Mesenchymal stem cell (in vitro differentiated cells and primary cell): ENCODE data around the gene ADGB.

Experiments
- DNase-seq: peaks from one replicate; pipeline ENCODE4 v3.0.0-alpha.2; 2013
- H2AFZ ChIP-seq: one replicate; pipeline ENCODE4 v1.6.1; 2013; ENCODE audit warnings: low read depth, mild to moderate bottlenecking, control low read depth, inconsistent platforms, low read length, moderate library complexity
- H2AK5ac ChIP-seq: 2 replicates; pipeline ENCODE4 v1.6.1; 2013; ENCODE audit warnings: low read length, moderate library complexity, mild to moderate bottlenecking, inconsistent platforms; ENCODE audit not compliant: severe bottlenecking
- H2BK120ac ChIP-seq: one replicate; pipeline ENCODE4 v1.6.1; 2013; ENCODE audit warnings: low read depth, mild to moderate bottlenecking, inconsistent platforms, low read length, moderate library complexity
- H2BK12ac ChIP-seq, 2 experiments: one replicate each; pipeline ENCODE4 v1.6.1; 2013; ENCODE audit warnings: inconsistent platforms in 2 of 2, low read length in 2 of 2, mild to moderate bottlenecking in 2 of 2, moderate library complexity in 2 of 2, control low read depth in 1 of 2
- H2BK15ac ChIP-seq: one replicate; pipeline ENCODE4 v1.6.1; 2013; ENCODE audit warnings: mild to moderate bottlenecking, low read depth, inconsistent platforms; ENCODE audit not compliant: poor library complexity, severe bottlenecking
- H2BK5ac ChIP-seq: 2 replicates; pipeline ENCODE4 v1.6.1; 2013; ENCODE audit warnings: low read depth, mild to moderate bottlenecking, low read length, control low read depth, inconsistent platforms; ENCODE audit not compliant: poor library complexity, severe bottlenecking
- H3K14ac ChIP-seq, 2 experiments: one replicate each; pipeline ENCODE4 v1.6.1; 2013; ENCODE audit warnings: inconsistent platforms in 2 of 2, low read length in 2 of 2, control low read depth in 1 of 2, mild to moderate bottlenecking in 1 of 2, moderate library complexity in 1 of 2
- H3K18ac ChIP-seq, 2 experiments: one replicate each; pipeline ENCODE4 v1.6.1; 2013; ENCODE audit warnings: inconsistent platforms in 2 of 2, low read length in 2 of 2, control low read depth in 1 of 2, low read depth in 1 of 2, mild to moderate bottlenecking in 1 of 2
- H3K23ac ChIP-seq, 2 experiments: one replicate each; pipeline ENCODE4 v1.6.1; 2013; ENCODE audit warnings: inconsistent platforms in 2 of 2, low read length in 2 of 2, mild to moderate bottlenecking in 2 of 2, moderate library complexity in 2 of 2, control low read depth in 1 of 2
- H3K27ac ChIP-seq: 2 replicates; pipeline ENCODE4 v1.5.1; 2013; ENCODE audit warnings: mild to moderate bottlenecking, moderate library complexity, low read length, control low read depth, inconsistent platforms; ENCODE audit not compliant: poor library complexity, severe bottlenecking
- H3K27me3 ChIP-seq, 2 experiments: 2 replicates each; pipeline versions ENCODE4 v1.6.1 to v1.7.0; 2013; ENCODE audit warnings: low read length in 2 of 2, mild to moderate bottlenecking in 2 of 2, moderate library complexity in 2 of 2, control low read depth in 1 of 2, inconsistent platforms in 1 of 2; ENCODE audit not compliant: control insufficient read depth in 1 of 2, insufficient read depth in 1 of 2
- H3K36me3 ChIP-seq, 2 experiments: 2 replicates each; pipeline versions ENCODE4 v1.6.1 to v1.7.0; 2013; ENCODE audit warnings: low read length in 2 of 2, control low read depth in 1 of 2, inconsistent platforms in 1 of 2, low read depth in 1 of 2, mild to moderate bottlenecking in 1 of 2; ENCODE audit not compliant: insufficient read depth in 2 of 2, control insufficient read depth in 1 of 2
- H3K4ac ChIP-seq, 2 experiments: one replicate each; pipeline ENCODE4 v1.6.1; 2013; ENCODE audit warnings: inconsistent platforms in 2 of 2, low read length in 2 of 2, mild to moderate bottlenecking in 2 of 2, moderate library complexity in 2 of 2, control low read depth in 1 of 2, low read depth in 1 of 2
- H3K4me1 ChIP-seq: 2 replicates; pipeline ENCODE4 v1.6.1; 2013; ENCODE audit warnings: low read depth, low read length, control low read depth; ENCODE audit not compliant: control insufficient read depth, insufficient read depth
- H3K4me2 ChIP-seq: 2 replicates; pipeline ENCODE4 v1.6.1; 2013; ENCODE audit warnings: low read length, mild to moderate bottlenecking, inconsistent platforms; ENCODE audit not compliant: poor library complexity, severe bottlenecking
- H3K4me3 ChIP-seq, 2 experiments: 2 replicates each; pipeline versions ENCODE4 v1.5.1 to v1.7.0; 2013; ENCODE audit warnings: low read length in 2 of 2, mild to moderate bottlenecking in 2 of 2, control low read depth in 1 of 2, low read depth in 1 of 2; ENCODE audit not compliant: insufficient read depth in 1 of 2
- H3K79me1 ChIP-seq: replicated peaks from 2 replicates; pipeline ENCODE4 v1.6.1; 2013; ENCODE audit warnings: mild to moderate bottlenecking, control low read depth, low read length, inconsistent platforms; ENCODE audit not compliant: poor library complexity, severe bottlenecking
- H3K9ac ChIP-seq: 2 replicates; pipeline ENCODE4 v1.7.0; 2013; ENCODE audit warnings: mild to moderate bottlenecking, low read length, moderate library complexity
- H3K9me3 ChIP-seq: 2 replicates; pipeline ENCODE4 v1.7.0; 2013; ENCODE audit warnings: mild to moderate bottlenecking, low read length; ENCODE audit not compliant: control insufficient read depth
- H4K8ac ChIP-seq: one replicate; pipeline ENCODE4 v1.6.1; 2013; ENCODE audit warnings: inconsistent platforms, mild to moderate bottlenecking, low read length, moderate library complexity
- H4K91ac ChIP-seq: one replicate; pipeline ENCODE4 v1.6.1; 2013; ENCODE audit warnings: mild to moderate bottlenecking, low read length, inconsistent platforms
- WGBS: methylation state at CpG from one replicate; pipeline ENCODE4 v1.1.7; 2013; ENCODE audit warnings: mixed read lengths; 5-methylcytosine and 5-hydroxymethylcytosine counted together

ADGB gene

GRCh38 chr6:146587459-146587858 lies 11.3 kb upstream of the ADGB start:
- Histone ChIP-seq H4K8ac (no peak overlapping the region), H2AFZ (no peak overlapping the region), H3K4me3 (no peak overlapping the region), H3K9ac (no peak overlapping the region), H2BK12ac (no peak overlapping the region), H2BK120ac (no peak overlapping the region), H3K27me3 (no peaks in the 10 kb centered on the region), H3K79me1 (no peaks in the 10 kb centered on the region), H3K23ac (no peak overlapping the region), H4K91ac (no peak overlapping the region), H2BK15ac (no peak overlapping the region), H3K14ac (peak overlapping the region in 1 of 2 experiments; percentile 41), H3K18ac (no peak overlapping the region), H3K36me3 (no peaks in the 10 kb centered on the region), H2BK5ac (no peak overlapping the region), H3K4me2 (no peak overlapping the region), H3K4me1 (no peaks in the 10 kb centered on the region), H3K9me3 (no peaks in the 10 kb centered on the region), H2AK5ac (no peak overlapping the region), H3K27ac (no peak overlapping the region), H3K4ac (no peak overlapping the region)
- WGBS: 90% methylated on average over 1 of the region's 1 CpG
- DNase-seq: no peak

- H2BK120ac ChIP-seq: no peak overlapping the region
- no peak overlapping the region for H3K4me3 ChIP-seq
Measured at GRCh38 chr6:146590492-146590891, 8.3 kb upstream of the ADGB start.

GRCh38 chr6:146592451-146592850 lies 6.3 kb upstream of the ADGB start:
- Histone ChIP-seq H2BK12ac (no peak overlapping the region), H3K23ac (no peak overlapping the region), H3K9ac (no peak overlapping the region), H3K36me3 (no peaks in the 10 kb centered on the region), H2BK5ac (no peak overlapping the region), H4K8ac (no peak overlapping the region), H2BK15ac (no peak overlapping the region), H3K14ac (no peak overlapping the region), H3K9me3 (no peaks in the 10 kb centered on the region), H3K79me1 (no peaks in the 10 kb centered on the region), H3K27me3 (no peaks in the 10 kb centered on the region), H3K18ac (no peak overlapping the region), H3K27ac (no peak overlapping the region), H4K91ac (no peak overlapping the region), H3K4me3 (no peak overlapping the region), H3K4me1 (peaks cover 2% of the 10 kb centered on the region), H3K4me2 (no peak overlapping the region), H2AFZ (no peak overlapping the region), H3K4ac (no peak overlapping the region), H2BK120ac (no peak overlapping the region), H2AK5ac (no peak overlapping the region)
- no peak for DNase-seq

More at GRCh38 chr6:146590492-146590891, 8.3 kb upstream of the ADGB start:
- Histone ChIP-seq H3K9ac (no peak overlapping the region), H3K9me3 (no peaks in the 10 kb centered on the region), H2AK5ac (no peak overlapping the region), H2AFZ (no peak overlapping the region), H3K4me1 (no peaks in the 10 kb centered on the region), H3K27me3 (no peaks in the 10 kb centered on the region), H4K91ac (no peak overlapping the region), H3K4me2 (no peak overlapping the region), H3K23ac (no peak overlapping the region), H2BK15ac (no peak overlapping the region), H3K36me3 (no peaks in the 10 kb centered on the region), H3K79me1 (no peaks in the 10 kb centered on the region), H2BK12ac (no peak overlapping the region), H3K18ac (no peak overlapping the region), H3K4ac (no peak overlapping the region), H2BK5ac (no peak overlapping the region), H4K8ac (no peak overlapping the region), H3K27ac (no peak overlapping the region), H3K14ac (no peak overlapping the region)
- DNase-seq: no peak
- WGBS: 83% methylated on average over 1 of the region's 1 CpG

GRCh38 chr6:146593986-146594385 lies 4.8 kb upstream of the ADGB start:
- no peaks in the 10 kb centered on the region for H3K79me1 ChIP-seq
- H3K27ac ChIP-seq: no peak overlapping the region
- no peak overlapping the region for H4K91ac ChIP-seq
- H2AFZ ChIP-seq: no peak overlapping the region
- H4K8ac ChIP-seq: no peak overlapping the region
- no peak overlapping the region for H3K9ac ChIP-seq
- no peak overlapping the region for H3K18ac ChIP-seq
- peaks cover 7% of the 10 kb centered on the region for H3K4me1 ChIP-seq
- no peak overlapping the region for H2BK120ac ChIP-seq
- no peaks in the 10 kb centered on the region for H3K27me3 ChIP-seq
- no peak overlapping the region for H2BK12ac ChIP-seq
- no peak overlapping the region for H3K4me3 ChIP-seq
- H2BK5ac ChIP-seq: no peak overlapping the region
- H3K9me3 ChIP-seq: no peaks in the 10 kb centered on the region
- H3K4me2 ChIP-seq: no peak overlapping the region
- no peaks in the 10 kb centered on the region for H3K36me3 ChIP-seq
- no peak overlapping the region for H2BK15ac ChIP-seq
- no peak overlapping the region for H2AK5ac ChIP-seq
- no peak for DNase-seq
- WGBS: 84% methylated on average over 2 of the region's 2 CpGs
- no peak overlapping the region for H3K14ac ChIP-seq
- no peak overlapping the region for H3K4ac ChIP-seq
- H3K23ac ChIP-seq: no peak overlapping the region
